Measurements from ENCODE around the gene GPATCH1.

GPATCH1 gene

GRCh38 chr19:33174186-33174585, 93.2 kb downstream of the GPATCH1 start:
- no peak for DNase-seq (ENCODE audit: low spot score)
- TF ChIP-seq CTCF (IDR thresholded peaks at IDR 0.05; ENCODE audit: extremely low read depth, insufficient read depth, missing control alignments): no peak
- in situ Hi-C loops (cut with MboI; ENCODE audit: low pct_unique_long_range_greater_than_20kb, low sequenced_read_pairs, unreplicated experiment): no loop called here

- in situ Hi-C loops (cut with MboI; ENCODE audit: low pct_unique_long_range_greater_than_20kb, low sequenced_read_pairs, unreplicated experiment): no loop called here
- peak; percentile 6 for DNase-seq (ENCODE audit: low spot score)
- no peak for TF ChIP-seq CTCF (IDR thresholded peaks at IDR 0.05; ENCODE audit: extremely low read depth, insufficient read depth, missing control alignments)
These were observed 94.3 kb downstream of the GPATCH1 start for GRCh38 chr19:33175156-33175782.

- peak; percentile 9 for DNase-seq (ENCODE audit: low spot score)
- no peak for TF ChIP-seq CTCF (IDR thresholded peaks at IDR 0.05; ENCODE audit: extremely low read depth, insufficient read depth, missing control alignments)
- in situ Hi-C loops (cut with MboI; ENCODE audit: low pct_unique_long_range_greater_than_20kb, low sequenced_read_pairs, unreplicated experiment): no loop called here
These were observed 95.1 kb downstream of the GPATCH1 start for GRCh38 chr19:33175886-33176669.

- peak; percentile 98 for DNase-seq (ENCODE audit: low spot score)
- in situ Hi-C loops (cut with MboI; ENCODE audit: low pct_unique_long_range_greater_than_20kb, low sequenced_read_pairs, unreplicated experiment): no loop called here
- TF ChIP-seq CTCF (IDR thresholded peaks at IDR 0.05; ENCODE audit: extremely low read depth, insufficient read depth, missing control alignments): no peak
These were observed 95.9 kb downstream of the GPATCH1 start for GRCh38 chr19:33176670-33177416.

- TF ChIP-seq CTCF (IDR thresholded peaks at IDR 0.05; ENCODE audit: extremely low read depth, insufficient read depth, missing control alignments): peak; percentile 36
- peak; percentile 61 for DNase-seq (ENCODE audit: low spot score)
- in situ Hi-C loops (cut with MboI; ENCODE audit: low pct_unique_long_range_greater_than_20kb, low sequenced_read_pairs, unreplicated experiment): no loop called here
These were observed 96.5 kb downstream of the GPATCH1 start for GRCh38 chr19:33177417-33177979.
